Activated effector memory CD4-positive, alpha-beta T cell treated with Interleukin-2 at 50 U/mL for 16 hours (primary cell): ENCODE measurements around the gene CYP2S1.
"Not testable (repeated sequence)": the region's sequence is repeated elsewhere in the genome, so short reads cannot be mapped to it uniquely, and the experiment has no call there.

Source experiments
- DNase-seq: peaks from one replicate; pipeline ENCODE4 v3.0.0-alpha.2; 2020

The CYP2S1 gene

GRCh38 chr19:41226874-41227390 is 33.9 kb downstream of the CYP2S1 start:
- DNase-seq = no peak

GRCh38 chr19:41228486-41228885 is 35.5 kb downstream of the CYP2S1 start:
- DNase-seq = no peak

- DNase-seq = not testable (repeated sequence)
Observed at GRCh38 chr19:41229338-41229737, 36.3 kb downstream of the CYP2S1 start.

GRCh38 chr19:41230067-41230857 is 37.2 kb downstream of the CYP2S1 start:
- no peak for DNase-seq

GRCh38 chr19:41232686-41233085 is 39.7 kb downstream of the CYP2S1 start:
- DNase-seq = no peak

- no peak for DNase-seq
Observed at GRCh38 chr19:41233748-41234240, 40.8 kb downstream of the CYP2S1 start.

GRCh38 chr19:41234512-41235168 is 41.6 kb downstream of the CYP2S1 start:
- DNase-seq = no peak

- DNase-seq = no peak
Observed at GRCh38 chr19:41235480-41235879, 42.5 kb downstream of the CYP2S1 start.

GRCh38 chr19:41238244-41238643 is 45.2 kb downstream of the CYP2S1 start:
- no peak for DNase-seq

GRCh38 chr19:41239363-41239762 is 46.3 kb downstream of the CYP2S1 start:
- no peak for DNase-seq

GRCh38 chr19:41239961-41240574 is 47.0 kb downstream of the CYP2S1 start:
- no peak for DNase-seq

- DNase-seq = no peak
Observed at GRCh38 chr19:41241859-41242258, 48.8 kb downstream of the CYP2S1 start.

GRCh38 chr19:41244117-41244516 is 51.1 kb downstream of the CYP2S1 start:
- DNase-seq = no peak

- DNase-seq = no peak
Observed at GRCh38 chr19:41245843-41246242, 52.8 kb downstream of the CYP2S1 start.

GRCh38 chr19:41248895-41249294 is 55.9 kb downstream of the CYP2S1 start:
- DNase-seq = no peak

GRCh38 chr19:41249707-41250423 is 56.8 kb downstream of the CYP2S1 start:
- no peak for DNase-seq

GRCh38 chr19:41253660-41254059 is 60.6 kb downstream of the CYP2S1 start:
- no peak for DNase-seq

- no peak for DNase-seq
Observed at GRCh38 chr19:41255171-41255570, 62.2 kb downstream of the CYP2S1 start.
